Smooth muscle cell (in vitro differentiated cells): Measurements from ENCODE around the gene BRCA2. TPM values are rescaled to one million over a fixed set of nuclear protein-coding genes. Genes with fewer than 3 reads are reported as not detected.
"Not testable (repeated sequence)": the region's sequence is repeated elsewhere in the genome, so short reads cannot be mapped to it uniquely, and the experiment has no call there.

ENCODE experiments used
- DNase-seq: peaks from one replicate; lab custom pipeline; 2025; ENCODE audit not compliant: unreplicated experiment; lab: John Stamatoyannopoulos, UW
- H2AFZ ChIP-seq: fragments of 200-600 bp; sonication (generic); 2 replicates; pipeline ENCODE4 v1.6.0; 2016; ENCODE audit warnings: antibody characterized with exemption, low read depth, mild to moderate bottlenecking
- H3F3A ChIP-seq: fragments of 200-600 bp; sonication (generic); 2 replicates; pipeline ENCODE4 v1.6.0; 2017; ENCODE audit warnings: antibody characterized with exemption, low read depth
- H3K27ac ChIP-seq: fragments of 200-600 bp; sonication (generic); 2 replicates; pipeline ENCODE4 v1.5.1; 2016; ENCODE audit warnings: low read depth, mild to moderate bottlenecking
- H3K27me3 ChIP-seq: fragments of 200-600 bp; sonication (generic); 2 replicates; pipeline ENCODE4 v1.6.1; 2016; ENCODE audit warnings: low read depth, mild to moderate bottlenecking
- H3K36me3 ChIP-seq: fragments of 200-600 bp; sonication (generic); 2 replicates; pipeline ENCODE4 v1.5.1; 2016; ENCODE audit warnings: low read depth
- H3K4me1 ChIP-seq: fragments of 200-600 bp; sonication (generic); 2 replicates; pipeline ENCODE4 v1.5.1; 2016; ENCODE audit warnings: low read depth
- H3K4me2 ChIP-seq: fragments of 200-600 bp; sonication (generic); 2 replicates; pipeline ENCODE4 v1.6.0; 2016; ENCODE audit warnings: mild to moderate bottlenecking
- H3K4me3 ChIP-seq: fragments of 200-600 bp; sonication (generic); 2 replicates; pipeline ENCODE4 v1.5.1; 2016; ENCODE audit warnings: mild to moderate bottlenecking
- H3K79me2 ChIP-seq: fragments of 200-600 bp; sonication (generic); 2 replicates; pipeline ENCODE4 v1.6.0; 2016; ENCODE audit warnings: low read depth, mild to moderate bottlenecking
- H3K9ac ChIP-seq: fragments of 200-600 bp; sonication (generic); 2 replicates; pipeline ENCODE4 v1.6.0; 2016; ENCODE audit warnings: low read depth
- H3K9me3 ChIP-seq: fragments of 200-600 bp; sonication (generic); replicated peaks from 2 replicates; pipeline ENCODE4 v1.5.1; 2016; ENCODE audit warnings: low read depth
- H4K20me1 ChIP-seq: fragments of 200-600 bp; sonication (generic); 2 replicates; pipeline ENCODE4 v1.6.0; 2016; ENCODE audit warnings: low read depth
- CTCF ChIP-seq: fragments of 200-600 bp; sonication (generic); IDR thresholded peaks from 2 replicates; pipeline ENCODE4 v1.5.1; 2017; ENCODE audit warnings: borderline replicate concordance, mild to moderate bottlenecking, antibody characterized with exemption; ENCODE audit not compliant: insufficient read depth, poor library complexity, severe bottlenecking
- WGBS: methylation state at CpG from one replicate; pipeline ENCODE4 v1.1.7; 2016; ENCODE audit warnings: low lambda C conversion rate; 5-methylcytosine and 5-hydroxymethylcytosine counted together
- polyA plus RNA-seq: library from polyadenylated mRNA; unstranded; fragments of >200 nt; fragmentation: Nextera tagmentation; extraction: Ambion mirVana; gene quantifications from 2 replicates; pipeline ENCODE4 v1.2.1, GENCODE V29; 2016
- total RNA-seq: library from RNA; depleted of rRNA; stranded (reverse); fragments of >200 nt; gene quantifications from 2 replicates; pipeline ENCODE4 v1.2.3, GENCODE V29; 2014

The BRCA2 gene
- total and polyA plus RNA-seq, 2 experiments from 2014 or later = 1.7 to 4.4 TPM

DNA sequence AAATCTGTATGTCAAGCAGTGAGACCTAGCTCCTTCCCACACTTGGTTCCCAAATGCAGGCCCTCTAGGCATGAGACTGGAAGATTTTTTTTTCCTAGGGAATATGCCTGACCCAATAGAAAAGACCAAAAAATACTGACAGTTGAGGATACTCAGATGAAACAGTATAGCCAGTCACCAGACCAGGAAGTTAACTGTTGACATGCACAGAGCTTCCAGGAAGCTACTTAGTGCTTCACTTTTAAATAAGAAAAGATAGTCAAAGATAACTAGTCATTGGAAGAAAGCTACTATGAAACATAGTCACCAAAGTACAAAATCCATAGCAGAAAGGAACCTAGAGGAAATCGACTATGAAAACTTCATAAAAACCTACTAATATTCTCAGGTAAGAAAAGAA lies 32.3 kb downstream of the BRCA2 start:
- DNase-seq = no peak
- Histone ChIP-seq H3K9me3 (no peaks in the 10 kb centered on the region), H2AFZ (no peak overlapping the region), H3K79me2 (no peaks in the 10 kb centered on the region), H3K27me3 (no peaks in the 10 kb centered on the region), H3K9ac (no peak overlapping the region), H3F3A (no peaks in the 10 kb centered on the region), H3K4me3 (no peak overlapping the region), H4K20me1 (no peaks in the 10 kb centered on the region), H3K36me3 (no peaks in the 10 kb centered on the region), H3K4me1 (no peaks in the 10 kb centered on the region), H3K4me2 (no peak overlapping the region), H3K27ac (no peak overlapping the region)
- 98% methylated on average over 1 of the region's 1 CpG for WGBS
- no peak for TF ChIP-seq CTCF

DNA sequence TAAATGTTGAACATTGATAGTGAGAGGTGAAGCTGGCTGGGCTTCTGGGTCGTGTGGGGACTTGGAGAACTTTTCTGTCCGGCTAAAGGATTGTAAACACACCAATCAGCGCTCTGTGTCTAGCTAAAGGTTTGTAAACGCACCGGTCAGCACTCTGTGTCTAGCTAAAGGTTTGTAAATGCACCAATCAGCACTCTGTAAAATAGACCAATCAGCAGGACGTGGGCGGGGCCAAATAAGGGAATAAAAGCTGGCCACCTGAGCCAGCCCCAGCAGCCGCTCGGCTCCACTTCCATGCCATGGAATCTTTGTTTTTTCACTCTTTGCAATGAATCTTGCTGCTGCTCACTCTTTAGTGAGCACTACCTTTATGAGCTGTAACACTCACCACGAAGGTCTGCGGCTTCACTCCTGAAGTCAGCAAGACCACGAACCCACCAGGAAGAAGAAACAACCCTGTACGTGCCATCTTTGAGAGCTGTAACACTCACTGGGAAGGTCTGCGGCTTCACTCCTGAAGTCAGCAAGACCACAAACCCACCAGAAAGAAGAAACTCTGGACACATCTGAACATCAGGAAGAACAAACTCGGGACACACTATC lies 35.6 kb downstream of the BRCA2 start:
- H4K20me1 ChIP-seq, H3K27ac ChIP-seq, H3K27me3 ChIP-seq, H3K4me2 ChIP-seq, DNase-seq, H2AFZ ChIP-seq, H3K4me1 ChIP-seq, H3K79me2 ChIP-seq, H3K4me3 ChIP-seq, H3K9me3 ChIP-seq, H3F3A ChIP-seq, H3K36me3 ChIP-seq, H3K9ac ChIP-seq: not testable (repeated sequence)
- 95% methylated on average over 15 of the region's 15 CpGs for whole genome bisulfite sequencing

GRCh38 chr13:32354040-32354439 lies 38.7 kb downstream of the BRCA2 start:
- 100% methylated on average over 1 of the region's 1 CpG for WGBS
- H3F3A ChIP-seq = no peaks in the 10 kb centered on the region
- no peaks in the 10 kb centered on the region for H3K4me1 ChIP-seq
- no peaks in the 10 kb centered on the region for H3K9me3 ChIP-seq
- H3K4me2 ChIP-seq = no peak overlapping the region
- no peak overlapping the region for H3K4me3 ChIP-seq
- H3K9ac ChIP-seq = no peak overlapping the region
- DNase-seq = no peak
- H3K27me3 ChIP-seq = no peaks in the 10 kb centered on the region
- H4K20me1 ChIP-seq = no peaks in the 10 kb centered on the region
- no peaks in the 10 kb centered on the region for H3K79me2 ChIP-seq
- H3K36me3 ChIP-seq = no peaks in the 10 kb centered on the region
- H2AFZ ChIP-seq = no peak overlapping the region
- H3K27ac ChIP-seq = no peak overlapping the region
- no peak for TF ChIP-seq CTCF

- H3K27ac ChIP-seq, H3K27me3 ChIP-seq, H3K79me2 ChIP-seq, H4K20me1 ChIP-seq, H3K4me2 ChIP-seq, DNase-seq, H3K9ac ChIP-seq, H3K9me3 ChIP-seq, H3K4me1 ChIP-seq, H3K36me3 ChIP-seq, H3K4me3 ChIP-seq, H2AFZ ChIP-seq, H3F3A ChIP-seq: not testable (repeated sequence)
- 98% methylated on average over 8 of the region's 8 CpGs for WGBS
Observed at GRCh38 chr13:32355935-32356334, 40.6 kb downstream of the BRCA2 start.

DNA sequence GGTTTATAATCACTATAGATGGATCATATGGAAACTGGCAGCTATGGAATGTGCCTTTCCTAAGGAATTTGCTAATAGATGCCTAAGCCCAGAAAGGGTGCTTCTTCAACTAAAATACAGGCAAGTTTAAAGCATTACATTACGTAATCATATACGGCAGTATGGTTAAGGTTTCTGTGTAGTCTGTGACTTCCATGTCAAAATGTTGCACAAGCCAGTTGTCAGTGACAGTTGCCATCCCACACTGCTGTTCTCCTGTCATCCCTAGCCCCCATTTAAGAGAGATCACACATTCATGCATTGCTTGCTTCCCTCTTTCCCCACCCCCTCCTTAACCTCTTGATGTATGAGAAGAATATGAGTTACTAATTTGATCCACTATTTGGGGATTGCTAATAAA lies 47.3 kb downstream of the BRCA2 start:
- no peaks in the 10 kb centered on the region for H3K27me3 ChIP-seq
- H4K20me1 ChIP-seq = no peaks in the 10 kb centered on the region
- H3K4me2 ChIP-seq = no peak overlapping the region
- no peaks in the 10 kb centered on the region for H3K36me3 ChIP-seq
- no peak overlapping the region for H2AFZ ChIP-seq
- H3F3A ChIP-seq = no peaks in the 10 kb centered on the region
- H3K79me2 ChIP-seq = no peaks in the 10 kb centered on the region
- H3K9me3 ChIP-seq = no peaks in the 10 kb centered on the region
- TF ChIP-seq CTCF = no peak
- H3K27ac ChIP-seq = no peak overlapping the region
- no peaks in the 10 kb centered on the region for H3K4me1 ChIP-seq
- 87% methylated on average over 2 of the region's 2 CpGs for WGBS
- H3K4me3 ChIP-seq = no peak overlapping the region
- DNase-seq = no peak
- H3K9ac ChIP-seq = no peak overlapping the region
